WTC11 (cell line): ENCODE measurements around the gene NFIA. TPM values are rescaled to one million over a fixed set of nuclear protein-coding genes. Genes with fewer than 3 reads are reported as not detected.

Experiments used
- ATAC-seq: fragments of 200-7000 bp; cut with Tn5 transposase; 2 replicates; pipeline ENCODE4 v1.10.0; 2021; ENCODE audit warnings: mild to moderate bottlenecking, moderate library complexity
- CTCF ChIA-PET: fragments of 300-600 bp; sonication (Branson Sonifier 250); formaldehyde crosslinking; loops from one replicate; lab custom pipeline; 2021; ENCODE audit warnings: antibody characterized with exemption; lab: Charles Lee
- POLR2A ChIA-PET: fragments of 350-600 bp; sonication (Branson Sonifier 250); formaldehyde crosslinking; loops from one replicate; lab custom pipeline; 2021; ENCODE audit warnings: antibody characterized with exemption; lab: Charles Lee
- DNase-seq: peaks from one replicate; pipeline ENCODE4 v3.0.0; 2021; ENCODE audit warnings: low spot score
- H3K27ac Mint-ChIP-seq: 2 replicates; pipeline ENCODE4 v1.8.0; 2021; ENCODE audit warnings: mixed read lengths
- H3K27me3 Mint-ChIP-seq: 2 replicates; pipeline ENCODE4 v1.8.0; 2021; ENCODE audit warnings: low read depth, mild to moderate bottlenecking, moderate library complexity, mixed read lengths
- H3K36me3 Mint-ChIP-seq: 2 replicates; pipeline ENCODE4 v1.8.0; 2021; ENCODE audit warnings: mixed read lengths
- H3K4me1 Mint-ChIP-seq: 2 replicates; pipeline ENCODE4 v1.8.0; 2022; ENCODE audit warnings: mixed read lengths
- H3K4me3 Mint-ChIP-seq: 2 replicates; pipeline ENCODE4 v1.8.0; 2021; ENCODE audit warnings: mild to moderate bottlenecking, moderate library complexity, mixed read lengths
- H3K9me3 Mint-ChIP-seq: 2 replicates; pipeline ENCODE4 v1.8.0; 2021; ENCODE audit warnings: mixed read lengths
- ATF1 ChIP-seq: sonication (generic); formaldehyde crosslinking; IDR thresholded peaks from 2 replicates; pipeline ENCODE4 v1.8.1; 2023; ENCODE audit warnings: mild to moderate bottlenecking, moderate library complexity, missing genetic modification reagents
- ATF3 ChIP-seq: sonication (generic); formaldehyde crosslinking; conservative IDR thresholded peaks from 2 replicates; pipeline ENCODE4 v1.8.1; 2022; ENCODE audit warnings: mild to moderate bottlenecking, missing genetic modification reagents
- E2F5 ChIP-seq: sonication (generic); formaldehyde crosslinking; IDR thresholded peaks from 2 replicates; pipeline ENCODE4 v1.8.1; 2022; ENCODE audit warnings: mild to moderate bottlenecking, moderate library complexity, missing genetic modification reagents
- FOXK1 ChIP-seq: sonication (generic); formaldehyde crosslinking; IDR thresholded peaks from 2 replicates; pipeline ENCODE4 v1.8.0; 2022; ENCODE audit warnings: mild to moderate bottlenecking, moderate library complexity, missing genetic modification reagents
- GABPB1 ChIP-seq: sonication (generic); formaldehyde crosslinking; IDR thresholded peaks from 2 replicates; pipeline ENCODE4 v1.8.1; 2023; ENCODE audit warnings: mild to moderate bottlenecking, missing genetic modification reagents
- HMGXB4 ChIP-seq: sonication (generic); formaldehyde crosslinking; IDR thresholded peaks from 2 replicates; pipeline ENCODE4 v1.8.1; 2023; ENCODE audit warnings: mild to moderate bottlenecking, moderate library complexity, missing genetic modification reagents
- JAZF1 ChIP-seq: fragments of 250-450 bp; sonication (Bioruptor Pico); IDR thresholded peaks from 2 replicates; pipeline ENCODE4 v1.9.0; 2021; ENCODE audit warnings: moderate library complexity, mild to moderate bottlenecking, inconsistent platforms
- MAX ChIP-seq: sonication (generic); formaldehyde crosslinking; IDR thresholded peaks from 2 replicates; pipeline ENCODE4 v1.8.0; 2022; ENCODE audit warnings: mild to moderate bottlenecking, missing genetic modification reagents
- NFYB ChIP-seq: sonication (generic); formaldehyde crosslinking; conservative IDR thresholded peaks from 2 replicates; pipeline ENCODE4 v1.8.0; 2022; ENCODE audit warnings: low read depth, missing genetic modification reagents
- PRRX2 ChIP-seq: fragments of 250-450 bp; sonication (Bioruptor Pico); IDR thresholded peaks from 2 replicates; pipeline ENCODE4 v1.8.0; 2021; ENCODE audit warnings: mild to moderate bottlenecking
- SMAD4 ChIP-seq: sonication (generic); formaldehyde crosslinking; IDR thresholded peaks from 2 replicates; pipeline ENCODE4 v1.8.0; 2022; ENCODE audit warnings: mild to moderate bottlenecking, missing genetic modification reagents
- STAT6 ChIP-seq: sonication (generic); formaldehyde crosslinking; conservative IDR thresholded peaks from 2 replicates; pipeline ENCODE4 v1.8.1; 2023; ENCODE audit warnings: mild to moderate bottlenecking, low read depth, missing genetic modification reagents, moderate library complexity
- TEAD1 ChIP-seq: sonication (generic); formaldehyde crosslinking; IDR thresholded peaks from 2 replicates; pipeline ENCODE4 v1.8.0; 2022; ENCODE audit warnings: mild to moderate bottlenecking, missing genetic modification reagents
- USF2 ChIP-seq: sonication (generic); formaldehyde crosslinking; IDR thresholded peaks from 2 replicates; pipeline ENCODE4 v1.8.1; 2023; ENCODE audit warnings: mild to moderate bottlenecking, missing genetic modification reagents, moderate library complexity
- ZNF138 ChIP-seq: sonication (generic); formaldehyde crosslinking; conservative IDR thresholded peaks from 2 replicates; pipeline ENCODE4 v1.8.1; 2022; ENCODE audit warnings: mild to moderate bottlenecking, moderate library complexity, missing genetic modification reagents
- ZNF281 ChIP-seq: sonication (generic); formaldehyde crosslinking; IDR thresholded peaks from 2 replicates; pipeline ENCODE4 v1.8.0; 2023; ENCODE audit warnings: mild to moderate bottlenecking, missing genetic modification reagents
- ZNF396 ChIP-seq: fragments of 250-450 bp; sonication (Bioruptor Pico); IDR thresholded peaks from 2 replicates; pipeline ENCODE4 v1.8.0; 2021; ENCODE audit warnings: mild to moderate bottlenecking, moderate library complexity, borderline replicate concordance
- ZNF425 ChIP-seq: fragments of 250-450 bp; sonication (Bioruptor Pico); conservative IDR thresholded peaks from 2 replicates; pipeline ENCODE4 v1.9.0; 2021; ENCODE audit warnings: mild to moderate bottlenecking
- total RNA-seq: library from RNA; stranded (reverse); gene quantifications from 3 replicates; pipeline ENCODE4 v1.2.3, GENCODE V29; 2021

The NFIA gene
- total RNA-seq, 1 experiment from 2014 or later, result 16.7 TPM

- TF ChIP-seq STAT6 (no peak), ZNF425 (CRISPR knock-in tag) (no peak), JAZF1 (CRISPR knock-in tag) (no peak), ATF1 (CRISPR knock-in tag) (no peak)
These were observed 191.5 kb downstream of the NFIA start (continued) for GRCh38 chr1:61273861-61274260.

- ChIA-PET CTCF (no interaction called here), POLR2A (no interaction called here)
- no peak overlapping the region for H3K27ac Mint-ChIP-seq
- no peaks in the 10 kb centered on the region for H3K9me3 Mint-ChIP-seq
- H3K4me1 Mint-ChIP-seq, result peaks cover 48% of the 10 kb centered on the region
- DNase-seq (no peak), ATAC-seq (no peak)
- H3K4me3 Mint-ChIP-seq, result no peak overlapping the region
- no peak for TF ChIP-seq E2F5 (CRISPR knock-in tag)
- no peaks in the 10 kb centered on the region for H3K27me3 Mint-ChIP-seq
- H3K36me3 Mint-ChIP-seq, result no peaks in the 10 kb centered on the region
These were observed 192.6 kb downstream of the NFIA start for GRCh38 chr1:61274939-61275338.

GRCh38 chr1:61276246-61276645, 193.9 kb downstream of the NFIA start:
- no peaks in the 10 kb centered on the region for H3K36me3 Mint-ChIP-seq
- H3K27me3 Mint-ChIP-seq, result no peaks in the 10 kb centered on the region
- no peaks in the 10 kb centered on the region for H3K9me3 Mint-ChIP-seq
- H3K27ac Mint-ChIP-seq, result no peak overlapping the region
- ATAC-seq, result no peak
- CTCF ChIA-PET, result interaction anchor here (1.3 kb wide), 1 partner anchor 9 kb away, joined by 4 read pairs; no protein-coding TSS in a partner anchor
- DNase-seq, result no peak
- H3K4me1 Mint-ChIP-seq, result peaks cover 37% of the 10 kb centered on the region
- no peak overlapping the region for H3K4me3 Mint-ChIP-seq
- POLR2A ChIA-PET, result no interaction called here
- TF ChIP-seq MAX (no peak), ZNF281 (no peak), TEAD1 (no peak), ZNF396 (CRISPR knock-in tag) (no peak), STAT6 (no peak), HMGXB4 (CRISPR knock-in tag) (no peak), FOXK1 (CRISPR knock-in tag) (no peak), ZNF138 (CRISPR knock-in tag) (no peak), NFYB (no peak), ATF3 (CRISPR knock-in tag) (no peak), GABPB1 (CRISPR knock-in tag) (no peak), USF2 (CRISPR knock-in tag) (no peak), SMAD4 (no peak), PRRX2 (CRISPR knock-in tag) (no peak)
